A549 (cell line): ENCODE results near the gene NTRK2. TPM values are rescaled to one million over a fixed set of nuclear protein-coding genes. Genes with fewer than 3 reads are reported as not detected.

ENCODE experiments used
- ATAC-seq, 2 experiments: fragments of 200-7000 bp in 1 of 2; fragments of >200 bp in 1 of 2; cut with Nextera tagmentation in 1 of 2; cut with Tn5 transposase in 1 of 2; 3 replicates each; pipeline versions ENCODE4 v1.8.0 to v1.9.1; 2018 to 2020; ENCODE audit warnings: mild to moderate bottlenecking in 1 of 2, moderate library complexity in 1 of 2
- CTCF ChIA-PET: fragments of 300-600 bp; sonication (Branson Sonifier 250); formaldehyde crosslinking; extraction: SDS; loops from one replicate; lab custom pipeline; 2021; ENCODE audit warnings: antibody characterized with exemption, inconsistent platforms; lab: Yijun Ruan, JAX
- POLR2A ChIA-PET: fragments of 350-600 bp; formaldehyde crosslinking; extraction: SDS; loops from one replicate; lab custom pipeline; 2021; ENCODE audit warnings: antibody characterized with exemption, inconsistent platforms; lab: Yijun Ruan, JAX
- DNase-seq, 2 experiments: peaks; one replicate each; pipeline versions ENCODE4 v3.0.0 to v3.0.0-alpha.2; 2011 to 2016; ENCODE audit warnings: low read depth in 1 of 2, low spot score in 1 of 2
- FAIRE-seq: peaks from 2 replicates; lab custom pipeline; 2011; peaks lifted over from hg19 to GRCh38; lab: Jason Lieb, UNC
- H3K27ac ChIP-seq, 2 experiments: fragments of >200 bp; sonication (Bioruptor Twin); formaldehyde crosslinking; 3 replicates each; pipeline ENCODE4 v1.5.1; 2016 to 2017
- H3K4me1 ChIP-seq: fragments of >200 bp; sonication (Bioruptor Twin); formaldehyde crosslinking; 3 replicates; pipeline ENCODE4 v1.6.1; 2016
- H3K4me2 ChIP-seq: fragments of >200 bp; sonication (Bioruptor Twin); formaldehyde crosslinking; 3 replicates; pipeline ENCODE4 v1.6.1; 2016
- H3K4me3 ChIP-seq: fragments of >200 bp; sonication (Bioruptor Twin); formaldehyde crosslinking; 3 replicates; pipeline ENCODE4 v1.5.1; 2016
- H3K9me3 ChIP-seq: fragments of >200 bp; sonication (Bioruptor Twin); formaldehyde crosslinking; 3 replicates; pipeline ENCODE4 v1.6.1; 2016
- CEBPB ChIP-seq, 2 experiments: fragments of >200 bp in 1 of 2; sonication (Bioruptor Twin) in 1 of 2; formaldehyde crosslinking in 1 of 2; IDR thresholded peaks; 2 replicates each; pipeline ENCODE4 v1.6.1; 2012 to 2016
- EHF ChIP-seq: fragments of 250-450 bp; sonication (Bioruptor Pico); IDR thresholded peaks from 2 replicates; pipeline ENCODE4 v1.5.0; 2020; ENCODE audit warnings: mild to moderate bottlenecking
- ESRRA ChIP-seq: fragments of 150-350 bp; IDR thresholded peaks from 2 replicates; pipeline ENCODE4 v1.6.1; 2014; ENCODE audit warnings: mild to moderate bottlenecking, low read length, borderline replicate concordance
- FOSB ChIP-seq: fragments of 250-450 bp; sonication (Bioruptor Pico); IDR thresholded peaks from 2 replicates; pipeline ENCODE4 v1.5.0; 2020; ENCODE audit warnings: mild to moderate bottlenecking, moderate library complexity
- FOSL2 ChIP-seq, 2 experiments: fragments of 450-650 bp in 1 of 2; fragments of >200 bp in 1 of 2; sonication (Bioruptor Twin) in 1 of 2; formaldehyde crosslinking; IDR thresholded peaks; 2 replicates each; pipeline versions ENCODE4 v1.5.0 to v1.6.1; 2016 to 2020; ENCODE audit warnings: mild to moderate bottlenecking in 1 of 2, moderate library complexity in 1 of 2
- GATA3 ChIP-seq: IDR thresholded peaks from 2 replicates; pipeline ENCODE4 v1.6.1; 2012; ENCODE audit warnings: borderline replicate concordance
- HEYL ChIP-seq: fragments of 250-450 bp; sonication (Bioruptor Pico); IDR thresholded peaks from 2 replicates; pipeline ENCODE4 v1.8.0; 2021; ENCODE audit warnings: mild to moderate bottlenecking, moderate library complexity
- HOXB5 ChIP-seq: fragments of 250-450 bp; sonication (Bioruptor Pico); IDR thresholded peaks from 2 replicates; pipeline ENCODE4 v1.5.0; 2020; ENCODE audit warnings: mild to moderate bottlenecking, moderate library complexity
- JUN ChIP-seq, 2 experiments: fragments of >200 bp; sonication (Bioruptor Twin); formaldehyde crosslinking; IDR thresholded peaks; 2 replicates in 1 of 2; 3 replicates in 1 of 2; pipeline ENCODE4 v1.6.1; 2016 to 2017
- MAZ ChIP-seq: fragments of 150-350 bp; IDR thresholded peaks from 2 replicates; pipeline ENCODE4 v1.6.1; 2014; ENCODE audit warnings: antibody characterized with exemption, low read depth, low read length, borderline replicate concordance
- NPAS2 ChIP-seq: fragments of 250-450 bp; sonication (Bioruptor Pico); IDR thresholded peaks from 2 replicates; pipeline ENCODE4 v1.8.0; 2022; ENCODE audit warnings: mild to moderate bottlenecking, moderate library complexity, borderline replicate concordance
- RAD21 ChIP-seq, 2 experiments: fragments of >200 bp in 1 of 2; sonication (Bioruptor Twin) in 1 of 2; formaldehyde crosslinking in 1 of 2; IDR thresholded peaks in 1 of 2; conservative IDR thresholded peaks in 1 of 2; 2 replicates in 1 of 2; 3 replicates in 1 of 2; pipeline ENCODE4 v1.6.1; 2012 to 2018; ENCODE audit warnings: inconsistent platforms in 1 of 2
- RNF2 ChIP-seq: fragments of 200-600 bp; sonication (generic); IDR thresholded peaks from 2 replicates; pipeline ENCODE4 v1.6.1; 2016; ENCODE audit warnings: low read depth, mild to moderate bottlenecking, antibody characterized with exemption, moderate library complexity, borderline replicate concordance
- SMC3 ChIP-seq: fragments of >200 bp; sonication (Bioruptor Twin); formaldehyde crosslinking; IDR thresholded peaks from 3 replicates; pipeline ENCODE4 v1.6.1; 2018; ENCODE audit warnings: inconsistent platforms
- SREBF2 ChIP-seq: fragments of 450-650 bp; IDR thresholded peaks from 2 replicates; pipeline ENCODE4 v1.6.1; 2014; ENCODE audit warnings: mild to moderate bottlenecking, moderate library complexity
- ZFP36 ChIP-seq: fragments of 450-650 bp; IDR thresholded peaks from 2 replicates; pipeline ENCODE4 v1.6.1; 2014; ENCODE audit warnings: borderline replicate concordance; ENCODE audit not compliant: partially characterized antibody
- whole genome bisulfite sequencing: methylation state at CpG from one replicate; pipeline ENCODE4 v1.1.6; 2017; ENCODE audit errors: missing lambda C conversion rate; 5-methylcytosine and 5-hydroxymethylcytosine counted together
- polyA plus RNA-seq, 4 experiments: library from polyadenylated mRNA; depleted of rRNA in 3 of 4; stranded (reverse); fragments of >200 nt; fragmentation: RNase III in 1 of 4; extraction: RNeasy Plus Mini Kit Qiagen cat#74134 plus additional on column Dnase treatment in 1 of 4; gene quantifications; 2 replicates in 3 of 4; 3 replicates in 1 of 4; pipeline ENCODE4 v1.2.3, GENCODE V29; 2011 to 2017
- TF ChIP-seq, protein P1 (sequence below): fragments of >200 bp; sonication (Bioruptor Twin); formaldehyde crosslinking; IDR thresholded peaks from 3 replicates; pipeline ENCODE4 v1.5.1; 2016
- TF ChIP-seq, protein P2 (sequence below): IDR thresholded peaks from 2 replicates; pipeline ENCODE4 v1.6.1; 2012
- TF ChIP-seq, protein P3 (sequence below): fragments of 150-350 bp; IDR thresholded peaks from 2 replicates; pipeline ENCODE4 v1.6.1; 2014; ENCODE audit warnings: low read depth, mild to moderate bottlenecking, low read length
- TF ChIP-seq, protein P4 (sequence below): fragments of >200 bp; sonication (Bioruptor Twin); formaldehyde crosslinking; IDR thresholded peaks from 3 replicates; pipeline ENCODE4 v1.6.1; 2016

Gene NTRK2
- polyA plus RNA-seq, 2 of the 4 experiments (the other 2 are of a cell fraction) = 0.03 TPM

DNA sequence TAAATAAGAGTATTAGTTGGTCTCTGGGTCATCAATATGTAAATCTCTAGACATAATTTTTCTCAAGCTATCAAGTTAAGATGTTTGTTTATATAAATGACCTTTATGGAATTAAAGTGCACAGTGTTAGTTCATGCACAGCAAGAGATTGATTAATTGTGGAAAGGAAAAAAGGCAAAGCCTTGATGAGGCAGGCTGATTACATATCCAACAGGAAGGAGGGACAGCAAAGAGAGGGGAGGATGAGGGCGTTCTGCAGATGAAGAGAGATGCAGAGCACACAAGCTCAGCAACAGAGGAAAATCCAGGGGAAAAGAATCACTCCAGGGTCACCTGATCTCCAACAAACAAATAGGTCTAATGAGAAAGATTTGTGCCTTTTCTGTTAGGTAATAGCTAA is 16.5 kb downstream of the NTRK2 start:
- no peaks in the 10 kb centered on the region for H3K4me1 ChIP-seq
- H3K27ac ChIP-seq = no peak overlapping the region
- ATAC-seq (no peak), FAIRE-seq (no peak), DNase-seq (no peak)
- no peak for TF ChIP-seq RNF2
- ChIA-PET CTCF (interaction anchor here (2.0 kb wide), 1 partner anchor 18 kb away, joined by 7 read pairs; no protein-coding TSS in a partner anchor), POLR2A (no interaction called here)
- H3K9me3 ChIP-seq = no peaks in the 10 kb centered on the region
- H3K4me3 ChIP-seq = no peak overlapping the region
- H3K4me2 ChIP-seq = no peak overlapping the region
- 0% methylated on average over 1 of the region's 1 CpG for WGBS

DNA sequence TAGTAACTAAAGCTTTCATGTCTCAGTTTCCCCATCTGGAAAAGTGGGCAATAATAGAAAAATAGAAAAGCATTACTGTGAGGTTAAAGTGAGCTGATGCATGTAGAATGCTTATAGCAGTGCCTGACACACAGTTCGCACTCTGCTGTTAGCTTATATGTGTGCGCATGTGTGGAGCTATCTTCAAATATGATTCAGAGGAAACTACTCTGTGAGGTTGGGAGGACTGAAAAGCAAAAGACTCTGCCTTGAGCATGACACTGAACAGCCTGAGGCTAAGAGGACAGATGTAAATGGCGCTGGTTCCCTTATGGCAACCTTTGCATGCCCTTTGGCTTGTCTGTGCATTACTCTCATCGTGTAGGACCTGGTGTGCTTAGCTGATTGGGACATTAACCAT is 19.4 kb downstream of the NTRK2 start:
- ChIA-PET CTCF (interaction anchor here (1.4 kb wide), 1 partner anchor 454 kb away, joined by 3 read pairs; no protein-coding TSS in a partner anchor), POLR2A (no interaction called here)
- Histone ChIP-seq H3K4me1 (no peaks in the 10 kb centered on the region), H3K27ac (no peak overlapping the region), H3K9me3 (no peaks in the 10 kb centered on the region), H3K4me3 (no peak overlapping the region), H3K4me2 (no peak overlapping the region)
- DNase-seq (no peak), FAIRE-seq (no peak), ATAC-seq (no peak)
- WGBS = 43% methylated on average over 4 of the region's 4 CpGs
- no peak for TF ChIP-seq MAZ
- TF ChIP-seq, protein P1, sequence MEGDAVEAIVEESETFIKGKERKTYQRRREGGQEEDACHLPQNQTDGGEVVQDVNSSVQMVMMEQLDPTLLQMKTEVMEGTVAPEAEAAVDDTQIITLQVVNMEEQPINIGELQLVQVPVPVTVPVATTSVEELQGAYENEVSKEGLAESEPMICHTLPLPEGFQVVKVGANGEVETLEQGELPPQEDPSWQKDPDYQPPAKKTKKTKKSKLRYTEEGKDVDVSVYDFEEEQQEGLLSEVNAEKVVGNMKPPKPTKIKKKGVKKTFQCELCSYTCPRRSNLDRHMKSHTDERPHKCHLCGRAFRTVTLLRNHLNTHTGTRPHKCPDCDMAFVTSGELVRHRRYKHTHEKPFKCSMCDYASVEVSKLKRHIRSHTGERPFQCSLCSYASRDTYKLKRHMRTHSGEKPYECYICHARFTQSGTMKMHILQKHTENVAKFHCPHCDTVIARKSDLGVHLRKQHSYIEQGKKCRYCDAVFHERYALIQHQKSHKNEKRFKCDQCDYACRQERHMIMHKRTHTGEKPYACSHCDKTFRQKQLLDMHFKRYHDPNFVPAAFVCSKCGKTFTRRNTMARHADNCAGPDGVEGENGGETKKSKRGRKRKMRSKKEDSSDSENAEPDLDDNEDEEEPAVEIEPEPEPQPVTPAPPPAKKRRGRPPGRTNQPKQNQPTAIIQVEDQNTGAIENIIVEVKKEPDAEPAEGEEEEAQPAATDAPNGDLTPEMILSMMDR = no peak
- TF ChIP-seq HEYL (CRISPR knock-in tag) = no peak
- TF ChIP-seq ZFP36 = no peak
- no peak for TF ChIP-seq NPAS2 (CRISPR knock-in tag)
- TF ChIP-seq FOSB (CRISPR knock-in tag) = no peak
- TF ChIP-seq, protein P2, sequence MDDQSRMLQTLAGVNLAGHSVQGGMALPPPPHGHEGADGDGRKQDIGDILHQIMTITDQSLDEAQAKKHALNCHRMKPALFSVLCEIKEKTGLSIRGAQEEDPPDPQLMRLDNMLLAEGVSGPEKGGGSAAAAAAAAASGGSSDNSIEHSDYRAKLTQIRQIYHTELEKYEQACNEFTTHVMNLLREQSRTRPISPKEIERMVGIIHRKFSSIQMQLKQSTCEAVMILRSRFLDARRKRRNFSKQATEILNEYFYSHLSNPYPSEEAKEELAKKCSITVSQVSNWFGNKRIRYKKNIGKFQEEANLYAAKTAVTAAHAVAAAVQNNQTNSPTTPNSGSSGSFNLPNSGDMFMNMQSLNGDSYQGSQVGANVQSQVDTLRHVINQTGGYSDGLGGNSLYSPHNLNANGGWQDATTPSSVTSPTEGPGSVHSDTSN = no peak
- TF ChIP-seq, protein P3, sequence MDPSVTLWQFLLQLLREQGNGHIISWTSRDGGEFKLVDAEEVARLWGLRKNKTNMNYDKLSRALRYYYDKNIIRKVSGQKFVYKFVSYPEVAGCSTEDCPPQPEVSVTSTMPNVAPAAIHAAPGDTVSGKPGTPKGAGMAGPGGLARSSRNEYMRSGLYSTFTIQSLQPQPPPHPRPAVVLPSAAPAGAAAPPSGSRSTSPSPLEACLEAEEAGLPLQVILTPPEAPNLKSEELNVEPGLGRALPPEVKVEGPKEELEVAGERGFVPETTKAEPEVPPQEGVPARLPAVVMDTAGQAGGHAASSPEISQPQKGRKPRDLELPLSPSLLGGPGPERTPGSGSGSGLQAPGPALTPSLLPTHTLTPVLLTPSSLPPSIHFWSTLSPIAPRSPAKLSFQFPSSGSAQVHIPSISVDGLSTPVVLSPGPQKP = no peak
- TF ChIP-seq EHF = no peak
- TF ChIP-seq, protein P4, sequence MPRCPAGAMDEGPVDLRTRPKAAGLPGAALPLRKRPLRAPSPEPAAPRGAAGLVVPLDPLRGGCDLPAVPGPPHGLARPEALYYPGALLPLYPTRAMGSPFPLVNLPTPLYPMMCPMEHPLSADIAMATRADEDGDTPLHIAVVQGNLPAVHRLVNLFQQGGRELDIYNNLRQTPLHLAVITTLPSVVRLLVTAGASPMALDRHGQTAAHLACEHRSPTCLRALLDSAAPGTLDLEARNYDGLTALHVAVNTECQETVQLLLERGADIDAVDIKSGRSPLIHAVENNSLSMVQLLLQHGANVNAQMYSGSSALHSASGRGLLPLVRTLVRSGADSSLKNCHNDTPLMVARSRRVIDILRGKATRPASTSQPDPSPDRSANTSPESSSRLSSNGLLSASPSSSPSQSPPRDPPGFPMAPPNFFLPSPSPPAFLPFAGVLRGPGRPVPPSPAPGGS = no peak
- TF ChIP-seq SMC3 = no peak
- no peak for TF ChIP-seq SREBF2
- TF ChIP-seq ESRRA = no peak
- TF ChIP-seq RNF2 = no peak
- TF ChIP-seq JUN (IDR thresholded peaks at IDR 0.05) = no peak
- TF ChIP-seq HOXB5 (CRISPR knock-in tag) = no peak
- no peak for TF ChIP-seq CEBPB (IDR thresholded peaks at IDR 0.05)
- no peak for TF ChIP-seq FOSL2 (IDR thresholded peaks at IDR 0.05)
- TF ChIP-seq FOSL2 (CRISPR knock-in tag; IDR thresholded peaks at IDR 0.05) = no peak
- no peak for TF ChIP-seq RAD21 (conservative IDR thresholded peaks at IDR 0.05 in 1 of 2, IDR thresholded peaks at IDR 0.05 in 1 of 2)
- TF ChIP-seq GATA3 = no peak
